HL-60 (cell line): ENCODE data around the gene TJP2.

Source experiments
- GABPA ChIP-seq: IDR thresholded peaks from 2 replicates; pipeline ENCODE4 v1.6.1; 2012; ENCODE audit warnings: low read depth
- POLR2AphosphoS5 ChIP-seq: IDR thresholded peaks from 2 replicates; pipeline ENCODE4 v1.6.1; 2012; ENCODE audit warnings: low read depth
- REST ChIP-seq: IDR thresholded peaks from 2 replicates; pipeline ENCODE4 v1.6.1; 2012; ENCODE audit warnings: low read depth; ENCODE audit not compliant: insufficient replicate concordance
- SPI1 ChIP-seq: IDR thresholded peaks from 2 replicates; pipeline ENCODE4 v1.6.1; 2012; ENCODE audit warnings: low read depth, mild to moderate bottlenecking, borderline replicate concordance
- TF ChIP-seq, protein P1 (sequence below): IDR thresholded peaks from one replicate; pipeline ENCODE4 v1.5.1; 2011; ENCODE audit warnings: low read length, control low read depth, inconsistent platforms; ENCODE audit not compliant: insufficient read depth

- TF ChIP-seq POLR2AphosphoS5 (no peak), REST (no peak), SPI1 (no peak), GABPA (no peak)
- TF ChIP-seq, protein P1, sequence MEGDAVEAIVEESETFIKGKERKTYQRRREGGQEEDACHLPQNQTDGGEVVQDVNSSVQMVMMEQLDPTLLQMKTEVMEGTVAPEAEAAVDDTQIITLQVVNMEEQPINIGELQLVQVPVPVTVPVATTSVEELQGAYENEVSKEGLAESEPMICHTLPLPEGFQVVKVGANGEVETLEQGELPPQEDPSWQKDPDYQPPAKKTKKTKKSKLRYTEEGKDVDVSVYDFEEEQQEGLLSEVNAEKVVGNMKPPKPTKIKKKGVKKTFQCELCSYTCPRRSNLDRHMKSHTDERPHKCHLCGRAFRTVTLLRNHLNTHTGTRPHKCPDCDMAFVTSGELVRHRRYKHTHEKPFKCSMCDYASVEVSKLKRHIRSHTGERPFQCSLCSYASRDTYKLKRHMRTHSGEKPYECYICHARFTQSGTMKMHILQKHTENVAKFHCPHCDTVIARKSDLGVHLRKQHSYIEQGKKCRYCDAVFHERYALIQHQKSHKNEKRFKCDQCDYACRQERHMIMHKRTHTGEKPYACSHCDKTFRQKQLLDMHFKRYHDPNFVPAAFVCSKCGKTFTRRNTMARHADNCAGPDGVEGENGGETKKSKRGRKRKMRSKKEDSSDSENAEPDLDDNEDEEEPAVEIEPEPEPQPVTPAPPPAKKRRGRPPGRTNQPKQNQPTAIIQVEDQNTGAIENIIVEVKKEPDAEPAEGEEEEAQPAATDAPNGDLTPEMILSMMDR, result no peak
These were observed 140.5 kb downstream of the TJP2 start for GRCh38 chr9:69314547-69314946.
